Suppressor macrophage treated with lipopolysaccharide for 1 hour (primary cell): ENCODE data around the gene NAPA.

Experiments used
- DNase-seq, 3 donors: peaks; one replicate each; pipeline ENCODE4 v3.0.0-alpha.2; 2020 to 2022

The NAPA gene

DNA sequence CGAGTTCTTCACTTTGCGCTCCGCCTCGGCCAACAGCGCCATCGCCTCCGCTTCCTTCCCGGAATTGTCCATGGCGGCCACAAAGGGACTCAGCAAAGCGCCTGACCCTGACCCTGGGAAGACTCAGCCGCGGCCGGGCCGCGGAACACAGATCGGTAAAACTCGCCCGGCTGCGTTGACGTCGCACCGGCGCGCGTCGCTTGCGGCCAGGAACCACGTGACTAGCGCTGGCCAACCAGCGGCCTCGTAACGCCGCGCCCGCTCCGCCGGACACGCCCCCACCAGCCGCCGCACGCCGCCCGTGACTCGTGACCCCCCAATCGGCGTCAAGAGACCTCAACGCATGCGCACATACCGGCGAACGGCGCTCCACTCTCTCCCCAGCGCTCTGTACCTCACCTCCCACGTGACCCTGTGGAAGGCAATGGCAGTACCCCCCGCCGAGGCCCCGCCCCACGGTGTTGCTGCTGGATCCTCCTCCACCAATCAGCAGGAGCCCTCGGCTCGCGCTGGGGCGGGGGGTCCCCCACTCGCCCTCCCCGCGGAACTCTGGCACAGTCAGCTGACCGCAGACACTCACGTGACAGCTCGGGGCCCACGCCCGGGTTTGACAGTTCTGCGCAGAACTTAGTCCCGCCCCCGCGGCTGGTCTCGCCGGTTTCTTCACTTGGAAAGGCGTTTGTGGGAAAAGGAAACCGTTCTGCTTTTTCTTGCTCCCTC, at the start of gene NAPA:
TSS of gene NAPA (minus strand) at position 195 of the 720 bp plus-strand sequence. CDS start at position 72, 123 bp downstream.
- peak; percentile 100 for DNase-seq

- DNase-seq: no peak
These were observed 49.2 kb upstream of the NAPA start for GRCh38 chr19:47564081-47564480.

- no peak for DNase-seq
These were observed 46.7 kb upstream of the NAPA start for GRCh38 chr19:47561440-47562057.

GRCh38 chr19:47560999-47561398, 46.1 kb upstream of the NAPA start:
- no peak for DNase-seq

DNA sequence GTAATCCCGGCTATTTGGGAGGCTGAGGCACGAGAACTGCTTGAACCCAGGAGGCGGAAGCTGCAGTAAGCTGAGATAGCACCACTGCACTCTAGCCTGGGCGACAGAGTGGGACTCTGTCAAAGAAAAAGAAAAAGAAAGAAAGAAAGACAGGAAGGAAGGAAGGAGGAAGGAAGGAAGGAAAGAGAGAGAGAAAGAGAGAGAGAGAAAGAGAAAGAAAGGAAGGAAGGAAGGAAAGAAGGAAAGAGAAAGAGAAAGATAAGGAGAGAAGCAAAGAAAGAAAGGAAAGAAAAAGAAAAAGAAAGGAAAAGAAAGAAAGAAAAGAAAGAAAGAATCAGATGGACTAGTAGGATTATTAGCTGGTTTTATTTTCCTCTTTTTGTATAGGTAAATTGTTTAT, 35.3 kb upstream of the NAPA start:
- no peak for DNase-seq

DNA sequence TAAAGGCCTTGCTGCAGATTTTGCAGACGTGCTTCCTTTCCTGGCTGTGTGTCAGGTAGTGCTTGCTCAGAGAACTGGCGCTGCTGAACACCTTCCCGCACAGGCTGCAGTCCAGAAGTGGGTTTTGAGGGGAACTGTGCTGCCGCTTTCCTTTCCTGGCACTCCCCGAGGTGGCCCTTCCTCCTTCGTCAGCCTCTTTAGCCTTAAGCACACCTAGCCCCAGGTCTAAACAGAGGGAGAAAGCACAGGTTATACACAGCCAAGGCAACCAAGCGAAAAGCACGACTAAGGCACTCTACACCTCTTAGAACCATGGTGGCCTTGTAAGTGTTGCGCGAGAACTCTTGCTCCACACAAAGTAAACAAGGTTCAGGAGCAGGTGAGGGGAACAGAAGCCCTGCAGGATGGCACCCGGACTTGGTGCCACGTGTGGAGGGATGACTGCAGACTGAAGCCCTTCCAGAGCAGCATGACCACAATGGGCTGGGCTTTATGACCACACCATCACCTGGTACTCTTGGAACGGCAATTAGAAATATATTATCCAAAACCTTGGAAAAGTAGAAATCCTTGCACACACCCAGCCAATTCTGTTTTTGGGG, 34.5 kb upstream of the NAPA start:
- DNase-seq: no peak

DNA sequence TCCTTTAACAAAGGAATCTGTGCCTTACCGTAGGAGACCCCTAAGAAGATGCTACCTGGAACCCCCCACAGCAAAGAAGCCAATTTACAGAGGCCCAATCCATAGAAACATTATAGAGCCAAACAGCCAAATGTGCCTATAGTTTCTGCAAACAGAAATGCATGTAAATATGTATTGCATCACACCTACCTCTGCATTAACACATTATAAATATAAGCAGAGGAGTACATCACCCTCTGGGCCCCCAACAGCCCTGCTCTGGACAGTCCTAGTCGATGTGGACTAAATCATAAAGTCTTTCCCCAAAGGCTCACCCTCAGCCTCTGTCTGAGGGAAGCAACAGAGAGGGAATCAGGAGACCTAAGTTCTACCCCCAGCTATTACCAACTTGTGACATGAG, 32.3 kb upstream of the NAPA start:
- no peak for DNase-seq

- DNase-seq: no peak
These were observed 30.4 kb upstream of the NAPA start for GRCh38 chr19:47545061-47545948.

DNA sequence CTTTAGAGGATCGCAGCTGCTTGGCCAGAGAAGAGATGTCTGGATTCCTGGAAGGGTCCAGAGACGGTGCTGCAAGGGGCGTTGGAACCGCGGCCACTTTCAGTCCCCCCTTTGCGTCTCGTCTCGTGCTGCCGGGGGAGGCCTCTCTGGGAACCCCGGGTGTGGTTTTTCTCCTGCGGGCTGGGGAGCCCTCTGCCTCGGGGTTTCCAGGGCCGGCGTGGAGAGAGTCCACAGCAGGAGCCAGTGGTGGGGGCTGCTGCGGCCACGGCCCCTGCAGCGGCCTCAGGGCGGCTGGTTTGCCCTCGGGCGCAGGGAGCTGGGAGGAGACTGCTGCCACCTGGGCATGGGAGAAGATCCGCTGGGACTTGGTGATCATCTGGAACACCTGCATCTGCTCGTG, 29.6 kb upstream of the NAPA start:
- no peak for DNase-seq

DNA sequence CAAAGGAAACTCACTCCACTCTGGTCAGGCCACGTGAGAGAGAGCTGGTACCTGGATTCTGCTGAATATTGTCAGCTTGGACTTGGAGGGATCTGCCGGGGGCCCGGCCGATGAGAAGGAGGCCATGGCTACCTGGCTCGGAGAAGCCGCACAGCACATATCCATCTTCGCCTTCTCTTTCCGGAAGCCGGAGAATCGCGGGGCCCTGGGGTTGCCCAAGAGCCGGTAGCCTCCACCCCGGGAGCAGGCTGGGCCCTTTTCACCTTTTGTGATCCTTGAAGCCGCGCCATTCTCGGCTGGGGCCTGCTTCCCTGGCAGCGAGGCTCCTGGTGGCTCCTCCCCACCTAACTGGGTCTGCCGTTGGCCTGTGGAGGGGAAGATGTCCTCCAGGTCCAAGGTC, 29.2 kb upstream of the NAPA start:
- no peak for DNase-seq

- no peak for DNase-seq
These were observed 27.2 kb upstream of the NAPA start for GRCh38 chr19:47542030-47542475.

- DNase-seq: peak; percentile 10 to 23 (median 19)
These were observed 26.7 kb upstream of the NAPA start for GRCh38 chr19:47541518-47541917.

DNA sequence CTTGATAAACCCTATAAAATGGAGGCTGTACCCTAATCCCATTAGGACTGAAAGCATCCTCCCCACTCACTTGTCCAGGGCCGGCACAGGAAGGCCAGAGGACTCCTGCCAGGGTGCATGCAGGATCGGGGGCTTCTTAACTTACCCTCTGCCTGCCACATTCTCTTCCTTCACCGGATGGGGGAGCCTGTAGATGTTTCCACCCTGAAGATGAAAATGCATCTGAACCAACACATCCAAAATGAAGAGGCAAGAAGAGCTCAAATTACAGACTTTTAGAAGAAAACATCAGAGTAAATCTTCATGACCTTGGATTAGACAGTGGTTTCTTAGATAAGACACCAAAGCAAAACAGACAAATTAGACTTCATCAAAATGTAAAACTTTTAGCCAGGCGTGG, 25.9 kb upstream of the NAPA start:
- DNase-seq: no peak

DNA sequence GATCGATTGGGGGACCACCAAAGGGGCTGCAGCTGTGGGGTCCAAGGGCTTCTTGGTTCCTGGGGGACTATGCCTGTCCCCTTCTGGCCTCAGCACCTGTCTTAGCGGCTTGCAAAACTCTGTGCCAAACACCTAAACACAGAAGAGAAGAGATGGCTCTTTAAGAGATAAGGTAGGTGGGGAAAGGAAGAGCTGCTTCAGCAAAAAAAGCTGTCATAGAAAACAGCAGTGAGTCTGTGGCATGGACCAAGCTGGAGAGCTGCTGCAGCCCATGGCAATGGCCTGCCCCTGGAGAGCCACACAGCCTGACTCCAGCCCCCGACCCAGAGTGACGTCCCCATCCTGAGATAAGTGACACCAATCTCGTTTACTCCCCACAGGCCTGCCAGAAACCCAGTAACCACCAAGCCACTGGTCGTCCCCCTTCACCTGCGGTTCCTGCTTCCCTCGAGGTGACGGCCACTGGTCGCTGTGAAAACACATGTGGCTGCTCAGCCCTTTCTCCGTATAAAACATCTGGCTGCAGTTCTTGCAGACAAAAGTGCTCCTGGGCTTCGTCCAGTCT, 25.0 kb upstream of the NAPA start:
- DNase-seq: no peak

GRCh38 chr19:47538812-47539211, 23.9 kb upstream of the NAPA start:
- DNase-seq: no peak

DNA sequence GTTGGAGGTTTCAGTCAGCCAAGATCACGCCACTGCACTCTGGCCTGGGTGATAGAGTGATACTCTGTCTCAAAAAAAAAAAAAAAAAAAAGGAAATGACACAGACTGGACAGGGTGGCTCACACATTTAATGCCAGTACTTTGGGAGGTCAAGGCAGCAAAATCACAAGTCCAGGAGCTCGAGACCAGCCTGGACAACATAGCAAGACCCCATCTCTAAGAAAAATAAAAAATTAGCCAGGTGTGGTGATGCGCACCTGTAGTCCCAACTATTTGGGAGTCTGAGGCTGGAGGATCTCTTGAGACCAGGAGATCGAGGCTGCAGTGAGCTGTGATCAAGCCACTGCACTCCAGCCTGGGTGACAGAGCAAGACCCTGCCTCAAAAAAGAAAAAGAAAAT, 22.6 kb upstream of the NAPA start:
- no peak for DNase-seq

DNA sequence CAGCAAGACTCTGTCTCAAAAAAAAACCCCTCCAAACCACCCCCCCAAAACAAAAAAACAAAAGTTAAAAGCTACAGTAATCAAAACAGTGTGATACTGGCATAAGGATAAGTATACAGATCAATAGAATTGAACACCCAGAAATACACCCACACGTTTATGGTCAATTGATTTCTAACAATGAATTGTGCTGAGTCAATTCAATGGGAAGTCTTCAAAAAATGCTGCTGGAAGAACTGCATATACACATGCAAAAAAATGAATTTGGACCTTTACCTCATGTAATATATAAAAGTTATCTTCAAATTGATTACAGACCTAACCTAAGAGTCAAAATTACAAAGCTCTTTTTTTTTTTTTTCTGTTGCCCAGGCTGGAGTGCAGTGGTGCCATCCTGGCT, 19.8 kb upstream of the NAPA start:
- DNase-seq: no peak

- DNase-seq: peak in 1 of 3 donors; percentile 39
These were observed 17.0 kb upstream of the NAPA start for GRCh38 chr19:47531640-47532387.

DNA sequence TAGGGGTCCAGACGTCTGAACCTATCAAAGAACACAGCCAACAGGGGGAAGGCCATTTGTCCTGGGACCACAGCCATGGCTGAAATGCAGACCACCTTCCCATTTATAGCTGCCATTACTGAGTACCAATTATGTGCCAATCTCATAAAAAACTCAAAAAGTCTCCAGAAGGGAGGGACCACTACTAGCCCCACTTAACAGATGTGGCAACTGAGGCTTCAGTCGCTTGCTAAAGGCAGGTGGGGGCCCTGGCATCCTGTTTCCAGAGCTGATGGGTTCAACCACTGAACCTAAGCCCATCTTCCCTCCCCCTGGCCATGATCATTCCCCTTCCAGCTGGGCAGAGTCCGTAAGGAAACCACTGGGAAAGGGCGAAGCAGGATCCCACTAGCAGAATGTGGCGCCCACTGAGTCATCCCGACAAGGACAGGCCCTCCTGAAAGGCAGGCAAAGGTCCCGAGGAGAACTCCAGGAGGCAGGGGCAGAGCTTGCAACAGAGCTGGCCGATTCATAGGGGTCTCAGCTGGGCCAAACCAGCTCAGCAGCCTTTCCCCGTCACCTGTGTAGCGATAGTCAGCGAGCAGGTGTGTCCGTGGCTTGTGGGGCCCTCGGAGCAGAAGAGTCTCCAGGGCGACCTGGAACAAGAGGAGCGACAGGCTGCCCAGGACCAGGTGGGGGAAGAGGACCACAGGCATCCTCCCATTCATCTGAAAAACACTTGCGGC, 14.3 kb upstream of the NAPA start:
- no peak for DNase-seq

DNA sequence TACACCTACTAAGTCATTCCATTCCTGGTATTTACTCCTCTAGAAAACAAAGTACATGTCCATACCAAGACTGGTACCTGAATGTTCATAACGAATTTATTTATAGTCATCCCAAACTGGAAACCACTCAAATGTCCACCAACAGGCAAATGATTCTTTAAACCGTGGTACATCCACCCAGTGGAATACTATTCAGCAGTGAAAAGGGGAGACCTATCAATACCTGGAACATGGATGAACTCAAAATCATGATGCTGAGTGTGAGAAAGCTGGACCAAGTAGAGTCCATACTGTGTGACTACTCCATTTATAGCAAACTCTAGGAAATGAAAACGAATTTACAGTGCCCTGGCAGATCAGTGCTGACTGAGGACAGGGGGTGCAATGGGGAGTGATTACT, 11.9 kb upstream of the NAPA start:
- no peak for DNase-seq

DNA sequence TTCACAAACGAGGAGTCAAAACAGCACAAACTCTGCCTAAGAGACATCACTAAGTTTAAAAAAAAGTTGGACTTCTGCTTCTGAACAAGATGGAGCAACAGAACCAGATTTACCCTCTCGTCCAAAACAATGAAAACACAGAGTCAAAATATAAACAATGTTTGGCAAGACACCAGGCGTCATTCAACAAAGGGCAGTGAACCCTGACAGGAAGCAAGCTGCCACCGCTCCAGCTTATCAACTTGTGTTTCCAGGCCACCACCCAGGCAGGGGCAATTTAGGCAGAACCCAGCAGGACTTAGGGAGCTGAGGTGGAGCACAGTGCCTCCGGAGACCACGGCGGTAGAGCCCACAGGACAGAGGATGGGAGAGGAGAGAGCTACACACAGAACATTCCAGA, 8.6 kb upstream of the NAPA start:
- no peak for DNase-seq
